Mononuclear cell (primary cell): Measurements from ENCODE around the gene TMEM109. TPM values are rescaled to one million over a fixed set of nuclear protein-coding genes. Genes with fewer than 3 reads are reported as not detected.

Experiments
- H3K27me3 ChIP-seq: 2 replicates; pipeline ENCODE4 v1.6.0; 2011; ENCODE audit warnings: low read length, control low read depth; ENCODE audit not compliant: insufficient read depth
- H3K4me1 ChIP-seq: 2 replicates; pipeline ENCODE4 v1.5.1; 2011; ENCODE audit warnings: mild to moderate bottlenecking, low read length, control low read depth; ENCODE audit not compliant: insufficient read depth
- H3K4me3 ChIP-seq: 2 replicates; pipeline ENCODE4 v1.5.1; 2011; ENCODE audit warnings: mild to moderate bottlenecking, low read length, moderate library complexity
- H3K9me3 ChIP-seq: 2 replicates; pipeline ENCODE4 v1.5.1; 2011; ENCODE audit warnings: low read depth, mild to moderate bottlenecking, control low read depth, low read length
- total RNA-seq: library from RNA; depleted of rRNA; stranded (reverse); fragments of >200 nt; gene quantifications from one replicate; pipeline ENCODE4 v1.2.3, GENCODE V29; 2012

The TMEM109 gene
- total RNA-seq, 1 donor, result 24.0 TPM

DNA sequence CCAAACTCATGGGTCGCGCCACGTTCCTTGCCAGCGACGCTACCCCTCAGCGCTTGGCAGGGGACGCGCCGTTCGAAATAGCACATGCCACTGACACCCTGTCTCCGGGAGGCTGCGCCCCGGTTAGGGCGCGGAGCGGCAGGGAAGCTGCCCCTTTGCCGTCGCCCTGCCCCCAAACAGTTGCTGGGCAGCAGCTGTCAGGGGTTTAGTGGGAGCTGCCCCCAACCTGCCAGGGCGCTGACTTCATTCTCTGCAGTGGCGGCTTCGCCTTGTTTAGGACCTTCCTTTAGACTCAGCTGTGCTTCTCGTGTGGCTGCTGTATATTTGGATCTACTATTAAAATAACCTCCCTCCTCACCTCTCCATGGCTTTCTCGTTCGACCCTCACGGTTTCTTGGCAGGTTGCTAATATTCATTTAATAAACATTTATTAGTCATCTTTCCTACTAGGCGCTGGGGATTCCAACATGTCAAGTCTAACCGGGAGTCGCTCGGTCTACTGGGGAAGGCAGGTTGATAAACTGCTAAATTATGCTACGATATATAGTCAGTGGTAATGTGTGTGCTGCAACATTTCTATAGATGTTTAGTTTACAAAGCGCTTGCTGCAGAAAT is 782 bp downstream of the TMEM109 start:
- Histone ChIP-seq H3K9me3 (no peaks in the 10 kb centered on the region), H3K4me3 (peak overlapping the region; percentile 55), H3K4me1 (peaks cover 93% of the 10 kb centered on the region), H3K27me3 (no peaks in the 10 kb centered on the region)

GRCh38 chr11:60915248-60915914 is 1.4 kb downstream of the TMEM109 start:
- no peaks in the 10 kb centered on the region for H3K9me3 ChIP-seq
- H3K4me3 ChIP-seq, result peak overlapping the region; percentile 55
- peaks cover 91% of the 10 kb centered on the region for H3K4me1 ChIP-seq
- H3K27me3 ChIP-seq, result no peaks in the 10 kb centered on the region

GRCh38 chr11:60916669-60917206 is 2.8 kb downstream of the TMEM109 start:
- Histone ChIP-seq H3K4me3 (no peak overlapping the region), H3K9me3 (no peaks in the 10 kb centered on the region), H3K4me1 (peaks cover 77% of the 10 kb centered on the region)

GRCh38 chr11:60917267-60917666 is 3.3 kb downstream of the TMEM109 start:
- no peak overlapping the region for H3K4me3 ChIP-seq
- H3K27me3 ChIP-seq, result no peaks in the 10 kb centered on the region
- peaks cover 73% of the 10 kb centered on the region for H3K4me1 ChIP-seq
- H3K9me3 ChIP-seq, result no peaks in the 10 kb centered on the region

More at GRCh38 chr11:60916669-60917206, 2.8 kb downstream of the TMEM109 start:
- no peaks in the 10 kb centered on the region for H3K27me3 ChIP-seq

GRCh38 chr11:60918251-60918938 is 4.4 kb downstream of the TMEM109 start:
- no peak overlapping the region for H3K4me3 ChIP-seq
- H3K9me3 ChIP-seq, result no peaks in the 10 kb centered on the region
- H3K4me1 ChIP-seq, result peaks cover 62% of the 10 kb centered on the region
- no peaks in the 10 kb centered on the region for H3K27me3 ChIP-seq

- no peaks in the 10 kb centered on the region for H3K9me3 ChIP-seq
- H3K4me3 ChIP-seq, result no peak overlapping the region
- H3K27me3 ChIP-seq, result peaks cover 5% of the 10 kb centered on the region
- H3K4me1 ChIP-seq, result peaks cover 64% of the 10 kb centered on the region
These were observed 4.9 kb downstream of the TMEM109 start for GRCh38 chr11:60918939-60919265.

GRCh38 chr11:60919320-60919719 is 5.4 kb downstream of the TMEM109 start:
- Histone ChIP-seq H3K27me3 (peaks cover 8% of the 10 kb centered on the region), H3K9me3 (no peaks in the 10 kb centered on the region), H3K4me1 (peaks cover 65% of the 10 kb centered on the region), H3K4me3 (no peak overlapping the region)

DNA sequence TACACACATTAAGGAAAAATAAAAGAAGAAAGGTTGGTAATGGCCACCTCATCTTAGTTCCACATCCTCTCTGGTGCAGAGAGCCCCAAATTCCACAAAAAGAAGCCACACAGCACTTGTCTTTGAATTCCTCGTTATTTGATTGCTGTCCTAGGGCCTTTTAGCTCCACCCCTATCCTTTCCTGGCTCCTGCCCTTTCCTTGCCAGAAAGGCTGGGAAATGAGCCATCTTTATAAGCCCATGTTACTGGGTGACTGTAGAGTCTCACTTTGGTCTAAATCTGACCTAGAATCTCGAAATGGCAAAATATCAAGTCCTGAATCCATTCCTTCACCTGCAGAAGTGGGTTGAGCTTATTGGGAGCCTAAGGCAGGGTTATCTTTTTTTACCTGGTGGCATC is 6.0 kb downstream of the TMEM109 start:
- peaks cover 65% of the 10 kb centered on the region for H3K4me1 ChIP-seq
- peaks cover 14% of the 10 kb centered on the region for H3K27me3 ChIP-seq
- H3K4me3 ChIP-seq, result no peak overlapping the region
- no peaks in the 10 kb centered on the region for H3K9me3 ChIP-seq

DNA sequence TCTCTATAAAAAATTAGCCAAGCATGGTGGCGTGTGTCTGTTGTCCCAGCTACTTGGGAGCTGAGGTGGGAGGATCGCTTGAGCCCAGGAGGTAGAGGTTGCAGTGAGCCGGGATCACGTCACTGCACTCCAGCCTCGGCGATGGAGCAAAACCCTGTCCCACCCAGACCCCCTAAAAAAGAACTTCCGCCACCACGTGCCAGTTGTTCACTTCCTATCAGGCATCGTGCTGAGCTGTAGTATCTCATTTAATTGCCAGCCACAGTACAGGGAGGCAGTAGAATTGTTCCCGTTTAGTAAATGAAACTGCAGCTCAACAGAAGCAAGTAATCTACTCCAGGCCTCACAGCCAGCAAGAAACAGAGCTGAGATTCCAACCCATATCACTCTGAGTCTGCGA is 7.3 kb downstream of the TMEM109 start:
- Histone ChIP-seq H3K9me3 (no peaks in the 10 kb centered on the region), H3K27me3 (peaks cover 27% of the 10 kb centered on the region), H3K4me1 (peaks cover 57% of the 10 kb centered on the region), H3K4me3 (no peak overlapping the region)

- peaks cover 51% of the 10 kb centered on the region for H3K4me1 ChIP-seq
- no peak overlapping the region for H3K4me3 ChIP-seq
- H3K27me3 ChIP-seq, result peaks cover 31% of the 10 kb centered on the region
- H3K9me3 ChIP-seq, result no peaks in the 10 kb centered on the region
These were observed 7.9 kb downstream of the TMEM109 start for GRCh38 chr11:60921777-60922335.

DNA sequence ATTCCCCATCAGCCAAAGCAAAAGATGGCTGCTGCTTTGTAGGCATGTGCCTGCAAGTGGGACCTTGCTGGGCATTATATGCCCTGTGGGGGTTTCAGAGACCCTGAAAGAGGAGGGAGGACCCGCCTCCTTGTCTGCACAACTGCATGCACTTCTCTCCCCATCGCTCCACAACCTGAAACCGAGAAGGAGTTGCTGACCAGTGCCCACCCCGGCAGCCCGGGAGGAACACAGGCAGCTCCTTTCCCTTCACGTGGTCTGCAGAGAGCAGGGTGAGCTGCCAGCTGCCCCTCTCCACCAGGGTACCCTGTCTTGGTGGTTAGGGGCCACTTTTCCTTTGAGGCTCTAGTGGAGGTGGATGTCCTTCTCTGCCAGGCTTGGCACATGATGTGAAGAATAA is 8.9 kb downstream of the TMEM109 start:
- Histone ChIP-seq H3K27me3 (peaks cover 33% of the 10 kb centered on the region), H3K4me3 (no peak overlapping the region), H3K4me1 (peaks cover 42% of the 10 kb centered on the region), H3K9me3 (no peaks in the 10 kb centered on the region)

DNA sequence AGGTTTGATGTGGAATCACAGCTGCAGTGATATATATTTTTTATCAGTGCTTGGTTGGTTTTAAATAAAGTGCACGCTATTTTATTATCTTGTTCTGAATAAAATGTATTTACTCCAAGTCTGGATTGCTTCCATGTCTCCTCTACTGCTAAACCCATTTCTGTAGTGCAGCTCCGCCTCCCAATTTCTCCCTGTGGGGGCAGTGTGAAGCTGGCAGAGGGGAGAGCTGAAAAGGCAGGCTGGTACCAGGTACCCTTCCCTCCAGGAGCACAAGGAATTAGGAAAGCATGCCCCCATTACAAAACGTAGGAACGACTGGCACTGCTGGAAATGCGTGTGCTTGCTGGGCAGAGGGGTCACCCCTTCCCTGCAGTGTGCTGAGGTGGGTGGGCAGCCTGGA is 9.4 kb downstream of the TMEM109 start:
- Histone ChIP-seq H3K9me3 (no peaks in the 10 kb centered on the region), H3K4me3 (no peak overlapping the region), H3K4me1 (peaks cover 37% of the 10 kb centered on the region), H3K27me3 (peaks cover 33% of the 10 kb centered on the region)

GRCh38 chr11:60923800-60924109 is 9.8 kb downstream of the TMEM109 start:
- Histone ChIP-seq H3K27me3 (peaks cover 33% of the 10 kb centered on the region), H3K4me3 (no peak overlapping the region), H3K4me1 (peaks cover 33% of the 10 kb centered on the region), H3K9me3 (no peaks in the 10 kb centered on the region)

DNA sequence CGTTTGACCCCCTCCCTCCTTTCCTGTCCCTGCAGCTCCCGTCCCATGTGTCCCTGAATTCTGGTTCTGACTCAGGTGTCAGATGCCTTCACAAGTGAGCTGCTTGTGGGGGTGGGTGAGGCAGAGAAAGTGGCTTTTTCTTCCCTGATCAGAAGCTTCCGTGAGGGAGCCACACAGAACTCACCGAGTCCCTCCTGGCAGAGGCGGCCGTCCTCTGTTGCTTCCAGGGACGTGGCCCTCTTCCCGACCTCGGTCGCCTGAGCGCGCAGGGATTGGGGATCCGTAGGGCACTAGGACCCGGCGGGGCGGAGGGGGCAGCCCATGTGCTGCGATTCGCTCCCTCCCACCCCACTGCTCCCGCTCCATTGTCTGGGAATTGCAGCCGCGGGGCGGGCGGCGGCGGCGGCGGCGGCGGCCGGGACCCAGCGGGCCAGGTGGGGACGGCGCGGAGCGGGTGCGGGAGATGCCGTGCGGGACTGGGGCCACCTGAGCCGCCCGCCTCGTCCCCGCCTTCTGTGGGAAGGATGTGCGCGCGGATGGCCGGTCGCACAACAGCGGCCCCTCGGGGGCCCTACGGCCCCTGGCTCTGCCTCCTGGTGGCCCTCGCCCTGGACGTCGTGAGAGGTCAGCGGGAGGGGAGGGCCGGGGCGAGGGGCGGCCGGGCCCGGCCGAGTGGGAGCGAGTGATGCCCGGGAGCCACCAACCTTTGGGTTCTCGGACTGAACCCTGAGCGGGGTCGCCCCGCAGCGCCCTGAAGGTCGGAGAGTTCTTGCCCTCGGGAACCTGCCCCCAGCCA is 10.3 kb downstream of the TMEM109 start, which contains the start of gene TMEM132A:
TMEM132A (plus strand) TSS at position 351 of the 796 bp plus-strand sequence; CDS start at position 525, 174 bp downstream.
- Histone ChIP-seq H3K9me3 (no peaks in the 10 kb centered on the region), H3K4me3 (peak within 1 kb of the TSS; percentile 22), H3K4me1 (peaks cover 28% of the 10 kb centered on the region), H3K27me3 (peaks cover 33% of the 10 kb centered on the region)
